Measurements from ENCODE around the gene CRTC1.
"Not testable (repeated sequence)": the region's sequence is repeated elsewhere in the genome, so short reads cannot be mapped to it uniquely, and the experiment has no call there.

The CRTC1 gene

DNA sequence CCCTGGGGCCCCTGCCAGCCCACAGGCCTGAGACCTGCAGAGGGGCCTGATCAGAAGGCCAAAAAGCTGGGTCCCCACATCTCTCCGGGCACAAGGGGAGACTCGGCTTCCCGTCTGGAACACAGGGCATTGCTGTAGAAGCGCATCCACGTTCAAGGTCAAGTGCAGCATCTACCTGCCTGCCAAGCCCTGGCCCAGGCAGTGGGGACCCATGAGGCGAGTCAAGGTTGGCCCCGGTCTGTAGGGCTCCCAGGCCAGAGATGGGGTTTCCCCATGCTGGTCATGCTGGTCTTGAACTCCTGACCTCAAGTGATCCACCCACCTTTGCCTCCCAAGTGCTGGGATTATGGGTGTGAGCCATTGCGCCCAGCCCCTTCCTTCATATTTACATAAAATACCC, 121.2 kb downstream of the CRTC1 start:
- no peak for DNase-seq (ENCODE audit: low read depth)

- DNase-seq (ENCODE audit: low read depth), result no peak
Observed at GRCh38 chr19:18807861-18808331, 124.4 kb downstream of the CRTC1 start.

GRCh38 chr19:18809149-18809868, 125.8 kb downstream of the CRTC1 start:
- no peak for DNase-seq (ENCODE audit: low read depth)

DNA sequence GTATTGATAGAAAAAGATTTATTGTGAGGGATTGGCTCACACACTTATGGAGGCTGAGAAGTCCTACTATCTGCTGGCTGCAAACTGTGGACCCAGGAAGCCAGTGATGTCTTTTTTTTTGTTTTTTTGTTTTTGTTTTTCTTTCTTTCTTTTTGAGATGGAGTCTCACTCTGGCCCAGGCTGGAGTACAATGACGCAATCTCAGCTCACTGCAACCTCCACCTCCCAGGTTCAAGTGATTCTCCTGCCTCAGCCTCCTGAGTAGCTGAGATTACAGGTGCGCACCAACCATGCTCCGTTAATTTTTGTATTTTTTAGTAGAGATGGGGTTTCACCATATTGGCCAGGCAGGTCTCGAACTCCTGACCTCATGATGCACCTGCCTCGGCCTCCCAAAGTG, 128.2 kb downstream of the CRTC1 start:
- DNase-seq (ENCODE audit: low read depth), result not testable (repeated sequence)

- DNase-seq (ENCODE audit: low read depth), result no peak
Observed at GRCh38 chr19:18814063-18814462, 130.6 kb downstream of the CRTC1 start.

DNA sequence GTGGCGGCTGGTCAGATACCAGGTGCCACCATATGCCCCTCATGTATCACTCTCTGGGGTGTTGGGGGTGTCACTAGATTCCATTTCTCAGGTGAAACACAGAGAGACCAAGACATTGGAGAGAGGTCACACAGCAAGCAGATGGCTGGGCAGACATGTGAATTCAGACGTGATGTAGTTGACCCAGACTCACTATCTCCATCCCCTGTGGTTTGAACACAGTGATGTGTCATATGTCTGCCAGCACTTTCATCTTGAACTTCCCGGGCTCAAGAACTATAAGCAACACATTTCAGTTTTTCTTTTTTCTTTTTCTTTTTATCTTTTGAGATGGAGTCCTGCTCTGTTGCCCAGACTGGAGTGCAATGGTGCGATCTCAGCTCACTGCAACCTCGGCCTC, 132.2 kb downstream of the CRTC1 start:
- no peak for DNase-seq (ENCODE audit: low read depth)

GRCh38 chr19:18816645-18817044, 133.2 kb downstream of the CRTC1 start:
- not testable (repeated sequence) for DNase-seq (ENCODE audit: low read depth)

GRCh38 chr19:18817574-18817973, 134.1 kb downstream of the CRTC1 start:
- no peak for DNase-seq (ENCODE audit: low read depth)

- no peak for DNase-seq (ENCODE audit: low read depth)
Observed at GRCh38 chr19:18828786-18829185, 145.3 kb downstream of the CRTC1 start.

DNA sequence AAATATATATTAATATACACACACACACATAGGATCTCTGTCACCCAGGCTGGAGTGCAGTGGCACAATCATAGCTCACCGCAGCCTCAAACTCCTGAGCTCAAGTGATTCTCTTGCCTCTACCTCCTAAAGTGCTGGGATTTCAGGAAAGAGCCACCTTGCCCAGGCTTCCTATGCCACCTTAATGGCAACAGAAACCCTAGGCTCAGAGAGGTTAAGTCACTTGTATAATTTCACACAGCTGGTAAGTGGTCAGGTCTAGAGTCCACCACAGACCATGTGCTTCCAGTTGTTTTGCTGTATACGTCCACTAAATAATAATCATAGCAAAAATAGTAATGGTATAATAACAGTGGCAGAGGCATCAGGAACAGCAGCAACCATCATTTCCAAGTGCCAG, 147.0 kb downstream of the CRTC1 start:
- DNase-seq (ENCODE audit: low read depth), result no peak

GRCh38 chr19:18831524-18832305, 148.2 kb downstream of the CRTC1 start, which contains the start of gene UPF1:
UPF1 (plus strand) TSS chr19:18831959; CDS start chr19:18832210, 251 bp downstream.
- peak; percentile 93 for DNase-seq (ENCODE audit: low read depth)
